HFFc6 (cell line): Measurements from ENCODE around the gene MREG. TPM values are rescaled to one million over a fixed set of nuclear protein-coding genes. Genes with fewer than 3 reads are reported as not detected.

Experiments
- DNase-seq: peaks from one replicate; pipeline ENCODE4 v3.0.0-alpha.2; 2018
- H3K27ac Mint-ChIP-seq: 2 replicates; pipeline ENCODE4 v1.8.0; 2020; ENCODE audit warnings: mild to moderate bottlenecking, mixed read lengths
- H3K27me3 Mint-ChIP-seq: 2 replicates; pipeline ENCODE4 v1.8.0; 2021; ENCODE audit warnings: mild to moderate bottlenecking, moderate library complexity, mixed read lengths; ENCODE audit not compliant: insufficient read depth
- H3K36me3 Mint-ChIP-seq: 2 replicates; pipeline ENCODE4 v1.8.0; 2021; ENCODE audit warnings: low read depth, mixed read lengths
- H3K4me1 Mint-ChIP-seq: 2 replicates; pipeline ENCODE4 v1.8.0; 2020; ENCODE audit warnings: low read depth, mixed read lengths
- H3K4me3 Mint-ChIP-seq: 2 replicates; pipeline ENCODE4 v1.8.0; 2020; ENCODE audit warnings: mild to moderate bottlenecking, moderate library complexity, mixed read lengths
- H3K9me3 Mint-ChIP-seq: 2 replicates; pipeline ENCODE4 v1.8.0; 2020; ENCODE audit warnings: mild to moderate bottlenecking, mixed read lengths
- total RNA-seq, 6 experiments: library from RNA; stranded (reverse); fragmentation: NEBNext Ultra II Directional; extraction: Animal tissue kit (Norgen Biotek cat#: 25700); gene quantifications; 2 replicates in 1 of 6; 3 replicates in 5 of 6; pipeline ENCODE4 v1.2.3, GENCODE V29; 2021
- TF ChIP-seq, protein P1 (sequence below): fragments of 200-600 bp; sonication (generic); IDR thresholded peaks from 2 replicates; pipeline ENCODE4 v1.5.0; 2021; ENCODE audit warnings: antibody characterized with exemption, mild to moderate bottlenecking

MREG gene
- total RNA-seq, 6 experiments from 2014 or later = 2.0 to 3.5 (median 3.2) TPM

DNA sequence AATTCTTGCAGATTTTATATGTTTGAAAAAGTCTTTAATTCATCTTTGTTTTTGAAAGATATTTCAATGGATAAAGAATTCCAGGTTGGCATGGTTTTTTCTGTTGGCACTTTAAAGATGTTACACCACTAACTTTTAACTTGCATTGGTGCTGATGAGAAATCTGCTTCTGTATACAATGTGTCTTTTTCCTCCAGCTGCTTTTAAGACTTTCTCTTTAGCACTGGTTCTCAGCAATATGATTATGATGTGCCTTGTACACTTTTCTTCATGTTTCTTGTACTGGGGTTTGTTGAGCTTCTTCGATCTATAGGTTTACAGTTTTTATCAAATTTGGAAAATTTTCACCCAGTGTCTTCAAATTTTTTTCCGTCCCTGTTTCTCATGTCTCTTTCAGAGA lies 39.1 kb upstream of the MREG start:
- TF ChIP-seq, protein P1, sequence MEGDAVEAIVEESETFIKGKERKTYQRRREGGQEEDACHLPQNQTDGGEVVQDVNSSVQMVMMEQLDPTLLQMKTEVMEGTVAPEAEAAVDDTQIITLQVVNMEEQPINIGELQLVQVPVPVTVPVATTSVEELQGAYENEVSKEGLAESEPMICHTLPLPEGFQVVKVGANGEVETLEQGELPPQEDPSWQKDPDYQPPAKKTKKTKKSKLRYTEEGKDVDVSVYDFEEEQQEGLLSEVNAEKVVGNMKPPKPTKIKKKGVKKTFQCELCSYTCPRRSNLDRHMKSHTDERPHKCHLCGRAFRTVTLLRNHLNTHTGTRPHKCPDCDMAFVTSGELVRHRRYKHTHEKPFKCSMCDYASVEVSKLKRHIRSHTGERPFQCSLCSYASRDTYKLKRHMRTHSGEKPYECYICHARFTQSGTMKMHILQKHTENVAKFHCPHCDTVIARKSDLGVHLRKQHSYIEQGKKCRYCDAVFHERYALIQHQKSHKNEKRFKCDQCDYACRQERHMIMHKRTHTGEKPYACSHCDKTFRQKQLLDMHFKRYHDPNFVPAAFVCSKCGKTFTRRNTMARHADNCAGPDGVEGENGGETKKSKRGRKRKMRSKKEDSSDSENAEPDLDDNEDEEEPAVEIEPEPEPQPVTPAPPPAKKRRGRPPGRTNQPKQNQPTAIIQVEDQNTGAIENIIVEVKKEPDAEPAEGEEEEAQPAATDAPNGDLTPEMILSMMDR = no peak
- H3K27ac Mint-ChIP-seq = no peak overlapping the region
- H3K4me3 Mint-ChIP-seq = no peak overlapping the region
- peaks cover 12% of the 10 kb centered on the region for H3K4me1 Mint-ChIP-seq
- no peak for DNase-seq
- H3K36me3 Mint-ChIP-seq = peaks cover 5% of the 10 kb centered on the region; the same call in 1 of the 2 replicates
- H3K27me3 Mint-ChIP-seq = no peaks in the 10 kb centered on the region; the same call in 1 of the 2 replicates
- H3K9me3 Mint-ChIP-seq = no peaks in the 10 kb centered on the region

DNA sequence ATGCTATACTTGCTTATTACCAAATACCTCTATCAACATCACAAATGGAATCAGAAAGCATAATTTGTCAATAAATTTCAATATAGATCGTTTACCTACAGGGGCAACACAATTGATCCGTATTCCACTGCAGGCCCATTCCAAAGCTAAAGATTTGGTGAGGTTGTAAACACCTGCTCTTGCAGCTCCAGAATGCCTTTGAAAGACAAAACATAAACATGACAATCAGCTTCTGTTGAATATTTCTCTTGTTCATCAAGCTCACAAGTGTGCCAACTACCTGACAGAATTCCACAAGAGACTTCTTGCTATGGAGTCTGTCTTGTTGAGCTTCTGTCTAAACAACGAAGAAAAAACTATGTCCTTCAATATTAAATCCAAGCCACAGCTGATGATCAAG lies 38.0 kb upstream of the MREG start:
- Mint-ChIP-seq H3K27ac (no peak overlapping the region), H3K36me3 (peaks cover 5% of the 10 kb centered on the region; the same call in 1 of the 2 replicates), H3K4me1 (0 out of 2 replicates have a peak, but pooled peaks cover 4% of the 10 kb centered on the region), H3K9me3 (no peaks in the 10 kb centered on the region), H3K4me3 (no peak overlapping the region), H3K27me3 (no peaks in the 10 kb centered on the region; the same call in 1 of the 2 replicates)
- TF ChIP-seq, protein P1 = no peak
- DNase-seq = no peak

DNA sequence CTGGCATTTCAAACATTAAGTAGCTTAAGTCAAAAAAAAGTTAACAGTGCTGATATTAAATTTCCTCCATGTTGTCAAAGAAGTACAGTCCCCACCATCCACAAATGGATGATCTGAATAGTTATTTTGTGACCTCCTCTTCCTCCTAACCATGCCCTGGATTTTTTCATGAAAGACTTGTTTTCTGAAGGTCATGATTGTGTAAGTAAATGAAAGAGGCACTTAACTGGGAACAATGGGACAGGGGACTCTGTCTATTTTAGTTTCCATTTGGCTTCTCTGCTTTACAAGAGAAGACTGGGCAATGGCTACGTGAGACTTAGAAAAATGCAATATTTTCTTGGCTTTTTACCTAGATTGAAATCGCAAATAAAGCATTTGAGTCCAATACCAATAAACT lies 36.1 kb upstream of the MREG start:
- H3K9me3 Mint-ChIP-seq = no peaks in the 10 kb centered on the region
- TF ChIP-seq, protein P1 = no peak
- H3K4me1 Mint-ChIP-seq = no peaks in the 10 kb centered on the region
- no peak overlapping the region for H3K27ac Mint-ChIP-seq
- DNase-seq = no peak
- peaks cover 5% of the 10 kb centered on the region; the same call in 1 of the 2 replicates for H3K36me3 Mint-ChIP-seq
- no peaks in the 10 kb centered on the region; the same call in 1 of the 2 replicates for H3K27me3 Mint-ChIP-seq
- no peak overlapping the region for H3K4me3 Mint-ChIP-seq

DNA sequence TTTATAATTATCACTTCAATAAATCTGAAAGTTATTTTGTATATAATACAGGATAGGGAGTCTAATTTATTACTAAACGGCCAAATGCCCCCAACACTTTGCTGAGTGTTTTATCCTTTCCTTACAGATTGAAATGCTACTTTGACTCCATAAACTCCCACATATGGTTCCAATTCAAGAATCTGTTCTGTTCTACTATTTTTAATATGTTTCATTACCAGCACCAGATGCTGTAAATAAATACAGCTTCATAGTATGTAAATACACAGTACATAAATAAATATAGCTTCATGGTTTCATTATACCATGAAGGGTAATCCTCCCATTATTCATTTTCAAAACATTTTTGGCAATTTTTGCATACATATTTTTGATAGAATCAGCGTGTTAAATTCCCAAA lies 34.0 kb upstream of the MREG start:
- Mint-ChIP-seq H3K36me3 (peaks cover under 1% of the 10 kb centered on the region; the same call in 1 of the 2 replicates), H3K9me3 (no peaks in the 10 kb centered on the region), H3K4me3 (no peak overlapping the region), H3K4me1 (no peaks in the 10 kb centered on the region), H3K27ac (no peak overlapping the region), H3K27me3 (no peaks in the 10 kb centered on the region)
- TF ChIP-seq, protein P1 = no peak
- DNase-seq = no peak

DNA sequence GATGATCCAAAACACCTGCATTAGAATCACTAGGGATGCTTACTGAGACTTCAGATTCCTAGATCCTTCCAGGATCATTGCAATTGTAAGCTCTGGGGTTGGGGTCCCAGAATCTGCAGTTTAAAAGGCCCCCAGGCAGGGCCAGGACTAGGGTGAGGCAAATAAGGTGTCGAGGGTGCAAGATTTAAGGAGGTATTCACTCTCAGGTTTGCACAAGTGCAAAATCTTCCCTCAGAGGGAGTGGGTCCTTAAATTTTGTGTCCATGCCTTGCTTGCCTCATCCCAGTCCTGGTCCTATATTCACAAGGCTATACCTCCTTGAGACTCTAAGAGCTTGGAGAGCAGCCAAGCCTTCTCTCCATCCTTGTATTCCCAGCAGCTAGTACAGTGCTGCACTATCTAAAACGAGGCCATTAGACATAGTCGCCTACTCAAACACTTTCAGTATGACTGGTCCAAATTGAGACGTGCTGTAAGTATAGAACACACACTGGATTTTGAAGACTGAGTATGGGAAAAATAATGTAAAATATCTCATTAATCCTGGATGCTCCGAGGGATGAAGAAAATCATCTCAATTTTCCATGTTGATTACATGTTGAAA lies 31.6 kb upstream of the MREG start:
- no peaks in the 10 kb centered on the region for H3K36me3 Mint-ChIP-seq
- H3K4me3 Mint-ChIP-seq = no peak overlapping the region
- DNase-seq = no peak
- H3K27ac Mint-ChIP-seq = no peak overlapping the region
- H3K4me1 Mint-ChIP-seq = no peaks in the 10 kb centered on the region
- H3K27me3 Mint-ChIP-seq = no peaks in the 10 kb centered on the region
- TF ChIP-seq, protein P1 = no peak
- no peaks in the 10 kb centered on the region for H3K9me3 Mint-ChIP-seq
